HL-60 (cell line): ENCODE results near the gene OR51F2.

Experiments used
- DNase-seq, 2 experiments: peaks; one replicate each; pipeline ENCODE4 v3.0.0-alpha.2; 2010 to 2020; ENCODE audit warnings: low read depth in 1 of 2, low spot score in 1 of 2
- H3K27ac ChIP-seq: fragments of 250-450 bp; sonication (Bioruptor Pico); replicated peaks from 2 replicates; pipeline ENCODE4 v1.5.1; 2020; ENCODE audit warnings: mild to moderate bottlenecking, moderate library complexity
- H3K27me3 ChIP-seq: fragments of 250-450 bp; sonication (Bioruptor Pico); 2 replicates; pipeline ENCODE4 v1.5.1; 2021; ENCODE audit warnings: mild to moderate bottlenecking, moderate library complexity; ENCODE audit not compliant: insufficient read depth, poor library complexity, severe bottlenecking
- H3K4me3 ChIP-seq: replicated peaks from 2 replicates; pipeline ENCODE4 v1.5.1; 2011; ENCODE audit warnings: mild to moderate bottlenecking, control low read depth, low read length; ENCODE audit not compliant: insufficient read depth
- CTCF ChIP-seq: IDR thresholded peaks from one replicate; pipeline ENCODE4 v1.5.1; 2011; ENCODE audit warnings: low read length, control low read depth, inconsistent platforms; ENCODE audit not compliant: insufficient read depth
- GABPA ChIP-seq: IDR thresholded peaks from 2 replicates; pipeline ENCODE4 v1.6.1; 2012; ENCODE audit warnings: low read depth
- POLR2AphosphoS5 ChIP-seq: IDR thresholded peaks from 2 replicates; pipeline ENCODE4 v1.6.1; 2012; ENCODE audit warnings: low read depth
- REST ChIP-seq: IDR thresholded peaks from 2 replicates; pipeline ENCODE4 v1.6.1; 2012; ENCODE audit warnings: low read depth; ENCODE audit not compliant: insufficient replicate concordance
- SPI1 ChIP-seq: IDR thresholded peaks from 2 replicates; pipeline ENCODE4 v1.6.1; 2012; ENCODE audit warnings: low read depth, mild to moderate bottlenecking, borderline replicate concordance

OR51F2 gene

GRCh38 chr11:4862447-4863236 lies 41.5 kb downstream of the OR51F2 start:
- Histone ChIP-seq H3K4me3 (no peak overlapping the region), H3K27me3 (no peaks in the 10 kb centered on the region), H3K27ac (no peak overlapping the region)
- DNase-seq: no peak
- no peak for TF ChIP-seq REST
- TF ChIP-seq GABPA: no peak
- no peak for TF ChIP-seq POLR2AphosphoS5
- no peak for TF ChIP-seq SPI1
- TF ChIP-seq CTCF: no peak

GRCh38 chr11:4863876-4864275 lies 42.8 kb downstream of the OR51F2 start:
- H3K27ac ChIP-seq: no peak overlapping the region

More at GRCh38 chr11:4863876-4864275, 42.8 kb downstream of the OR51F2 start:
- Histone ChIP-seq H3K27me3 (no peaks in the 10 kb centered on the region), H3K4me3 (no peak overlapping the region)
- no peak for TF ChIP-seq REST
- no peak for TF ChIP-seq CTCF
- no peak for TF ChIP-seq GABPA
- no peak for TF ChIP-seq POLR2AphosphoS5
- no peak for TF ChIP-seq SPI1
- no peak for DNase-seq
